ENCODE data around the gene EHMT1.

The EHMT1 gene

GRCh38 chr9:137578518-137579258, 40.1 kb upstream of the EHMT1 start, which contains the start of gene DPH7:
Gene DPH7 (minus strand): TSS chr9:137578925. CDS start chr9:137578777, 148 bp downstream.
- peak within 1 kb of the TSS; percentile 59; the same call in 1 of the 2 replicates for H2AFZ ChIP-seq (ENCODE audit: low read length)
- H3K4me3 ChIP-seq (ENCODE audit: low read length), result peak within 1 kb of the TSS; percentile 94
- H3K9me2 ChIP-seq (replicated peaks; ENCODE audit: insufficient read depth, low read length), result no peaks in the 10 kb centered on the region
- H3K27ac ChIP-seq (ENCODE audit: low read length), result peak within 1 kb of the TSS; percentile 94
- no peaks in the 10 kb centered on the region for H4K20me1 ChIP-seq (ENCODE audit: insufficient read depth, low read length)
- peaks cover 26% of the 10 kb centered on the region for H3F3A ChIP-seq (ENCODE audit: insufficient read depth, low read length)
- peaks cover 44% of the 10 kb centered on the region for H3K79me2 ChIP-seq (ENCODE audit: low read length)
- TF ChIP-seq CTCF (IDR thresholded peaks at IDR 0.05; ENCODE audit: low read length) (peak; percentile 88), EZH2phosphoT487 (IDR thresholded peaks at IDR 0.05; ENCODE audit: low read length) (no peak), EZH2 (optimal IDR thresholded peaks at IDR 0.05; ENCODE audit: low read depth, low read length) (no peak)
- peak within 1 kb of the TSS; percentile 94 for H3K9ac ChIP-seq (ENCODE audit: low read length)
- no peaks in the 10 kb centered on the region for H3K27me3 ChIP-seq (replicated peaks; ENCODE audit: insufficient read depth, low read length)
- H3K9me3 ChIP-seq (replicated peaks; ENCODE audit: insufficient read depth, low read length), result no peaks in the 10 kb centered on the region
- H3K36me3 ChIP-seq (replicated peaks; ENCODE audit: insufficient read depth, low read length), result peaks cover 5% of the 10 kb centered on the region; the same call in 1 of the 2 replicates
- H3K4me2 ChIP-seq (ENCODE audit: low read depth, low read length), result peak within 1 kb of the TSS; percentile 92
- peak; percentile 95 for DNase-seq
- peaks cover 34% of the 10 kb centered on the region for H3K4me1 ChIP-seq (ENCODE audit: low read length)

- no peak for DNase-seq
- Histone ChIP-seq H3K4me1 (ENCODE audit: low read length) (peaks cover 33% of the 10 kb centered on the region), H3K27me3 (replicated peaks; ENCODE audit: insufficient read depth, low read length) (no peaks in the 10 kb centered on the region), H3K4me3 (ENCODE audit: low read length) (peak overlapping the region; percentile 94; the same call in 1 of the 2 replicates), H3K9ac (ENCODE audit: low read length) (no peak overlapping the region), H3K9me3 (replicated peaks; ENCODE audit: insufficient read depth, low read length) (no peaks in the 10 kb centered on the region), H3K27ac (ENCODE audit: low read length) (no peak overlapping the region), H2AFZ (ENCODE audit: low read length) (0 out of 2 replicates have a peak overlapping the region, but pooled peaks have one; percentile 28), H3K4me2 (ENCODE audit: low read depth, low read length) (peak overlapping the region; percentile 54; the same call in 1 of the 2 replicates), H4K20me1 (ENCODE audit: insufficient read depth, low read length) (no peaks in the 10 kb centered on the region), H3K79me2 (ENCODE audit: low read length) (peaks cover 40% of the 10 kb centered on the region), H3F3A (ENCODE audit: insufficient read depth, low read length) (peaks cover 26% of the 10 kb centered on the region), H3K9me2 (replicated peaks; ENCODE audit: insufficient read depth, low read length) (no peaks in the 10 kb centered on the region), H3K36me3 (replicated peaks; ENCODE audit: insufficient read depth, low read length) (0 out of 2 replicates have a peak, but pooled peaks cover under 1% of the 10 kb centered on the region)
- TF ChIP-seq EZH2phosphoT487 (IDR thresholded peaks at IDR 0.05; ENCODE audit: low read length), result no peak
- TF ChIP-seq CTCF (IDR thresholded peaks at IDR 0.05; ENCODE audit: low read length), result no peak
- TF ChIP-seq EZH2 (optimal IDR thresholded peaks at IDR 0.05; ENCODE audit: low read depth, low read length), result no peak
Measured at GRCh38 chr9:137579259-137579604, 39.6 kb upstream of the EHMT1 start.

GRCh38 chr9:137580209-137580953, 38.4 kb upstream of the EHMT1 start:
- no peaks in the 10 kb centered on the region for H4K20me1 ChIP-seq (ENCODE audit: insufficient read depth, low read length)
- no peak overlapping the region for H3K4me2 ChIP-seq (ENCODE audit: low read depth, low read length)
- no peaks in the 10 kb centered on the region for H3K9me2 ChIP-seq (replicated peaks; ENCODE audit: insufficient read depth, low read length)
- H3K27me3 ChIP-seq (replicated peaks; ENCODE audit: insufficient read depth, low read length), result no peaks in the 10 kb centered on the region
- H3K79me2 ChIP-seq (ENCODE audit: low read length), result peaks cover 29% of the 10 kb centered on the region
- DNase-seq, result no peak
- no peak overlapping the region for H3K9ac ChIP-seq (ENCODE audit: low read length)
- H3K27ac ChIP-seq (ENCODE audit: low read length), result no peak overlapping the region
- no peaks in the 10 kb centered on the region for H3K9me3 ChIP-seq (replicated peaks; ENCODE audit: insufficient read depth, low read length)
- no peak for TF ChIP-seq CTCF (IDR thresholded peaks at IDR 0.05; ENCODE audit: low read length)
- no peak for TF ChIP-seq EZH2 (optimal IDR thresholded peaks at IDR 0.05; ENCODE audit: low read depth, low read length)
- TF ChIP-seq EZH2phosphoT487 (IDR thresholded peaks at IDR 0.05; ENCODE audit: low read length), result no peak
- peaks cover 21% of the 10 kb centered on the region for H3K4me1 ChIP-seq (ENCODE audit: low read length)
- H3F3A ChIP-seq (ENCODE audit: insufficient read depth, low read length), result peaks cover 18% of the 10 kb centered on the region
- no peak overlapping the region for H2AFZ ChIP-seq (ENCODE audit: low read length)
- H3K4me3 ChIP-seq (ENCODE audit: low read length), result no peak overlapping the region
- no peaks in the 10 kb centered on the region for H3K36me3 ChIP-seq (replicated peaks; ENCODE audit: insufficient read depth, low read length)

All from MM.1S (cell line).